ENCODE measurements around the gene TUBA1A.
"Not testable (repeated sequence)": the region's sequence is repeated elsewhere in the genome, so short reads cannot be mapped to it uniquely, and the experiment has no call there.

GRCh38 chr12:49210703-49211102, 21.8 kb upstream of the TUBA1A start:
- not testable (repeated sequence) for TF ChIP-seq POLR2AphosphoS5 (IDR thresholded peaks at IDR 0.05; ENCODE audit: low read depth, low read length); FOSL1 (IDR thresholded peaks at IDR 0.05; ENCODE audit: low read depth); EZH2 (IDR thresholded peaks at IDR 0.05); JUND (IDR thresholded peaks at IDR 0.05); CTCF (IDR thresholded peaks at IDR 0.05 in 2 of 3, conservative IDR thresholded peaks at IDR 0.05 in 1 of 3; ENCODE audit: borderline replicate concordance in 1 of 3, insufficient read depth in 1 of 3, low read depth in 2 of 3, low read length in 2 of 3)

All from HCT116 (cell line).